NT2/D1 (cell line): ENCODE data around the gene OSBP2.

Experiments
- SUZ12 ChIP-seq: IDR thresholded peaks from 2 replicates; pipeline ENCODE4 v1.6.1; 2011; ENCODE audit not compliant: insufficient read length, insufficient read depth; ENCODE audit errors: extremely low read depth
- YY1 ChIP-seq: IDR thresholded peaks from 2 replicates; pipeline ENCODE4 v1.6.1; 2011; ENCODE audit not compliant: insufficient read length, insufficient read depth
- ZNF274 ChIP-seq: IDR thresholded peaks from 2 replicates; pipeline ENCODE4 v1.6.1; 2011; ENCODE audit warnings: mild to moderate bottlenecking, low read depth, low read length

- TF ChIP-seq ZNF274: no peak
- TF ChIP-seq YY1: no peak
- TF ChIP-seq SUZ12: no peak
Measured at GRCh38 chr22:30906946-30907345, 212.3 kb downstream of the OSBP2 start.
